HepG2 (cell line): Measurements from ENCODE around the gene DHX16. TPM values are rescaled to one million over a fixed set of nuclear protein-coding genes. Genes with fewer than 3 reads are reported as not detected.

Experiments
- ATF6 ChIP-seq: sonication (generic); formaldehyde crosslinking; conservative IDR thresholded peaks from 2 replicates; pipeline ENCODE4 v1.4.0; 2020; ENCODE audit warnings: missing genetic modification reagents
- DMTF1 ChIP-seq: sonication (generic); formaldehyde crosslinking; IDR thresholded peaks from 2 replicates; pipeline ENCODE4 v1.4.0; 2020; ENCODE audit warnings: mild to moderate bottlenecking, missing genetic modification reagents
- E2F2 ChIP-seq: sonication (generic); formaldehyde crosslinking; IDR thresholded peaks from 2 replicates; pipeline ENCODE4 v1.4.0; 2020; ENCODE audit warnings: missing genetic modification reagents, borderline replicate concordance
- GABPB1 ChIP-seq: IDR thresholded peaks from 2 replicates; pipeline ENCODE4 v1.6.1; 2016; ENCODE audit warnings: mild to moderate bottlenecking, missing genetic modification reagents, moderate library complexity, missing compliant biosample characterization
- HDAC2 ChIP-seq: sonication (generic); formaldehyde crosslinking; IDR thresholded peaks from 2 replicates; pipeline ENCODE4 v1.4.0; 2020; ENCODE audit warnings: missing genetic modification reagents
- IKZF4 ChIP-seq: sonication (generic); formaldehyde crosslinking; IDR thresholded peaks from 2 replicates; pipeline ENCODE4 v1.5.1; 2020; ENCODE audit warnings: borderline replicate concordance, mild to moderate bottlenecking, low read depth, missing genetic modification reagents; ENCODE audit errors: not compliant biosample characterization
- NFKBIZ ChIP-seq: IDR thresholded peaks from 2 replicates; pipeline ENCODE4 v1.6.1; 2018; ENCODE audit warnings: missing genetic modification reagents, missing compliant biosample characterization
- RFX5 ChIP-seq: IDR thresholded peaks from 2 replicates; pipeline ENCODE4 v1.6.1; 2011; ENCODE audit warnings: low read depth, low read length, improper control_type of control experiment
- ZNF546 ChIP-seq: sonication (generic); formaldehyde crosslinking; conservative IDR thresholded peaks from 2 replicates; pipeline ENCODE4 v1.8.1; 2023; ENCODE audit warnings: mild to moderate bottlenecking, missing genetic modification reagents
- ZNF547 ChIP-seq: sonication (generic); formaldehyde crosslinking; IDR thresholded peaks from 2 replicates; pipeline ENCODE4 v1.5.1; 2020; ENCODE audit warnings: mild to moderate bottlenecking, missing genetic modification reagents
- ZNF766 ChIP-seq: sonication (generic); formaldehyde crosslinking; IDR thresholded peaks from 2 replicates; pipeline ENCODE4 v1.5.0; 2020; ENCODE audit warnings: missing genetic modification reagents, borderline replicate concordance
- ZNF781 ChIP-seq: sonication (generic); formaldehyde crosslinking; IDR thresholded peaks from 2 replicates; pipeline ENCODE4 v1.5.1; 2020; ENCODE audit warnings: borderline replicate concordance, mild to moderate bottlenecking, missing genetic modification reagents; ENCODE audit errors: not compliant biosample characterization
- ZNF850 ChIP-seq: sonication (generic); formaldehyde crosslinking; conservative IDR thresholded peaks from 2 replicates; pipeline ENCODE4 v1.9.0; 2021; ENCODE audit warnings: mild to moderate bottlenecking, missing genetic modification reagents
- ZSCAN9 ChIP-seq: IDR thresholded peaks from 2 replicates; pipeline ENCODE4 v1.6.1; 2016; ENCODE audit warnings: borderline replicate concordance
- polyA plus RNA-seq, 8 experiments: library from polyadenylated mRNA; depleted of rRNA in 3 of 8; stranded (reverse) in 7 of 8; unstranded in 1 of 8; fragments of >200 nt; fragmentation: Illumina TruSeq in 4 of 8; extraction: Trizol in 4 of 8; gene quantifications; 2 replicates each; pipeline versions ENCODE4 v1.2.1 to v1.2.3, GENCODE V29; 2011 to 2016; ENCODE audit warnings: low read depth in 4 of 8, missing spikeins in 1 of 8, mixed read lengths in 1 of 8; ENCODE audit not compliant: insufficient read depth in 1 of 8
- total RNA-seq, 5 experiments: library from RNA; depleted of rRNA; stranded (reverse); fragments of >200 nt; fragmentation: Illumina TruSeq; extraction: Trizol; gene quantifications; 2 replicates each; pipeline ENCODE4 v1.2.3, GENCODE V29; 2016; ENCODE audit warnings: low read depth in 1 of 5
- TF ChIP-seq, protein P1 (sequence below), 2 experiments: sonication (generic) in 1 of 2; formaldehyde crosslinking in 1 of 2; IDR thresholded peaks; 2 replicates each; pipeline versions ENCODE4 v1.5.1 to v1.6.1; 2011 to 2020; ENCODE audit warnings: borderline replicate concordance in 1 of 2, low read depth in 1 of 2, low read length in 1 of 2, mild to moderate bottlenecking in 1 of 2, missing genetic modification reagents in 1 of 2, moderate library complexity in 1 of 2
- TF ChIP-seq, protein P2 (sequence below): sonication (generic); formaldehyde crosslinking; IDR thresholded peaks from 2 replicates; pipeline ENCODE4 v1.5.0; 2020; ENCODE audit warnings: mild to moderate bottlenecking, missing genetic modification reagents

DHX16 gene
- total and polyA plus RNA-seq, 2 of the 13 experiments (the other 11 are each of a cell fraction or from before 2014, with no cell fraction given): 57.0 to 58.5 TPM

GRCh38 chr6:30719791-30720737 lies 47.3 kb upstream of the DHX16 start, which contains the start of gene TUBB (continued):
- TF ChIP-seq ATF6 (CRISPR knock-in tag): no peak
- peak; percentile 85 for TF ChIP-seq GABPB1 (CRISPR knock-in tag)
- TF ChIP-seq RFX5: no peak
- TF ChIP-seq ZNF547 (CRISPR knock-in tag): no peak
- peak; percentile 23; the same call in 1 of the 2 replicates for TF ChIP-seq HDAC2
- TF ChIP-seq ZNF546 (CRISPR knock-in tag): 0 out of 2 replicates have a peak, but pooled peaks have one; percentile 38
- peak; percentile 97; the same call in 1 of the 2 replicates for TF ChIP-seq E2F2 (CRISPR knock-in tag)
- TF ChIP-seq, protein P1, sequence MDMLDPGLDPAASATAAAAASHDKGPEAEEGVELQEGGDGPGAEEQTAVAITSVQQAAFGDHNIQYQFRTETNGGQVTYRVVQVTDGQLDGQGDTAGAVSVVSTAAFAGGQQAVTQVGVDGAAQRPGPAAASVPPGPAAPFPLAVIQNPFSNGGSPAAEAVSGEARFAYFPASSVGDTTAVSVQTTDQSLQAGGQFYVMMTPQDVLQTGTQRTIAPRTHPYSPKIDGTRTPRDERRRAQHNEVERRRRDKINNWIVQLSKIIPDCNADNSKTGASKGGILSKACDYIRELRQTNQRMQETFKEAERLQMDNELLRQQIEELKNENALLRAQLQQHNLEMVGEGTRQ (IDR thresholded peaks at IDR 0.05; ENCODE audit: low read depth, low read length): peak; percentile 57; the same call in 1 of the 2 replicates
- TF ChIP-seq, protein P1 (CRISPR knock-in tag; IDR thresholded peaks at IDR 0.05; ENCODE audit: borderline replicate concordance): peak; percentile 63; the same call in 1 of the 2 replicates
- peak; percentile 82; the same call in 1 of the 2 replicates for TF ChIP-seq ZSCAN9
- TF ChIP-seq NFKBIZ (CRISPR knock-in tag): peak; percentile 61; the same call in 1 of the 2 replicates
- TF ChIP-seq ZNF766: no peak
- TF ChIP-seq IKZF4 (CRISPR knock-in tag): no peak
- TF ChIP-seq, protein P2, sequence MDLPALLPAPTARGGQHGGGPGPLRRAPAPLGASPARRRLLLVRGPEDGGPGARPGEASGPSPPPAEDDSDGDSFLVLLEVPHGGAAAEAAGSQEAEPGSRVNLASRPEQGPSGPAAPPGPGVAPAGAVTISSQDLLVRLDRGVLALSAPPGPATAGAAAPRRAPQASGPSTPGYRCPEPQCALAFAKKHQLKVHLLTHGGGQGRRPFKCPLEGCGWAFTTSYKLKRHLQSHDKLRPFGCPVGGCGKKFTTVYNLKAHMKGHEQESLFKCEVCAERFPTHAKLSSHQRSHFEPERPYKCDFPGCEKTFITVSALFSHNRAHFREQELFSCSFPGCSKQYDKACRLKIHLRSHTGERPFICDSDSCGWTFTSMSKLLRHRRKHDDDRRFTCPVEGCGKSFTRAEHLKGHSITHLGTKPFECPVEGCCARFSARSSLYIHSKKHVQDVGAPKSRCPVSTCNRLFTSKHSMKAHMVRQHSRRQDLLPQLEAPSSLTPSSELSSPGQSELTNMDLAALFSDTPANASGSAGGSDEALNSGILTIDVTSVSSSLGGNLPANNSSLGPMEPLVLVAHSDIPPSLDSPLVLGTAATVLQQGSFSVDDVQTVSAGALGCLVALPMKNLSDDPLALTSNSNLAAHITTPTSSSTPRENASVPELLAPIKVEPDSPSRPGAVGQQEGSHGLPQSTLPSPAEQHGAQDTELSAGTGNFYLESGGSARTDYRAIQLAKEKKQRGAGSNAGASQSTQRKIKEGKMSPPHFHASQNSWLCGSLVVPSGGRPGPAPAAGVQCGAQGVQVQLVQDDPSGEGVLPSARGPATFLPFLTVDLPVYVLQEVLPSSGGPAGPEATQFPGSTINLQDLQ (CRISPR knock-in tag): 0 out of 2 replicates have a peak, but pooled peaks have one; percentile 52
- no peak for TF ChIP-seq ZNF781 (CRISPR knock-in tag)
- TF ChIP-seq DMTF1 (CRISPR knock-in tag): no peak
- TF ChIP-seq ZNF850 (CRISPR knock-in tag): no peak
